Lower leg skin (tissue), 3 donors: ENCODE measurements around the gene SPACA7.

ENCODE experiments used
- CTCF ChIP-seq, 3 donors: fragments of 450-650 bp; IDR thresholded peaks; one replicate each; pipeline ENCODE4 v1.5.1; 2016; ENCODE audit warnings: antibody characterized with exemption in 3 of 3, mild to moderate bottlenecking in 3 of 3, moderate library complexity in 2 of 3
- POLR2A ChIP-seq, 2 donors: fragments of 450-650 bp; IDR thresholded peaks; one replicate each; pipeline ENCODE4 v1.6.1; 2016 to 2017; ENCODE audit warnings: antibody characterized with exemption in 2 of 2, mild to moderate bottlenecking in 1 of 2, moderate library complexity in 1 of 2

- no peak for TF ChIP-seq POLR2A (IDR thresholded peaks at IDR 0.05)
- TF ChIP-seq CTCF (IDR thresholded peaks at IDR 0.05), result no peak
These were observed 86.3 kb downstream of the SPACA7 start for GRCh38 chr13:112462408-112462807.
